Kidney capillary endothelial cell (primary cell): ENCODE measurements around the gene MAN1B1.
"Not testable (repeated sequence)": the region's sequence is repeated elsewhere in the genome, so short reads cannot be mapped to it uniquely, and the experiment has no call there.

Experiments
- DNase-seq: peaks from one replicate; pipeline ENCODE4 v3.0.0-alpha.2; 2018; ENCODE audit warnings: low spot score

The MAN1B1 gene

DNA sequence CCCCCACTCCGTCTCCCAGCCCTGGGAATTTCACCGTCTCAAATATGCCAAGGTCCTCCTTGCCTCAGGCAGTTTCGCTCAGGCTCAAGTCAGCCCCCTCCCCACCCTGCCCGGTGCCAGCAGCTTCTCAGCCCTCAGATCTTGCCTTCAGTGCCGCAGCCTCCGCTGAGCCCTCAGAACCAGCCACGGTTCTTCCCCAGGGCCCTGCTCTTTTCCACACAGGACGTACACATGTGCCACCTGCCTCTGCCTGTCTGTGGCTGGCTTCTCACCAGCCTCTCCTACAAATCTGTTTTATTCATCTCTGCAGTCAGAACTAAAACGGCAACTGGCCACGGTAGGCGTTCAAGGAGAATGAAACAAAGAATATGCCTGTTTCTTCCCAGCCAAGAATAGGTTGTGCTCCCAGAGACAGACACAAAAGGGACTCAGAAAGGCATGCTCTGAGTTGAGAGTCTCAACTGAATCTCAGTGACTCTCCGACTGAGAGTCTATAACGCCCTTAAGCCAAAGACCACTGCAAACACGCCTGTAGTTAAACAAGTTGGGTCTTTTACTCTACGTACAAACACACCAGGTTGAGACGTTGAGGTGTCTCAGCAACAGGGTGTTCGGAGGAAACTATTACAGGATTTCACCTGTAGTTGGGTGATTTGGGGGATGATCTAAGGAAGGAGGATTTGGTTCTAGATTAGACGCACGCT, 41.5 kb downstream of the MAN1B1 start:
- DNase-seq = no peak

DNA sequence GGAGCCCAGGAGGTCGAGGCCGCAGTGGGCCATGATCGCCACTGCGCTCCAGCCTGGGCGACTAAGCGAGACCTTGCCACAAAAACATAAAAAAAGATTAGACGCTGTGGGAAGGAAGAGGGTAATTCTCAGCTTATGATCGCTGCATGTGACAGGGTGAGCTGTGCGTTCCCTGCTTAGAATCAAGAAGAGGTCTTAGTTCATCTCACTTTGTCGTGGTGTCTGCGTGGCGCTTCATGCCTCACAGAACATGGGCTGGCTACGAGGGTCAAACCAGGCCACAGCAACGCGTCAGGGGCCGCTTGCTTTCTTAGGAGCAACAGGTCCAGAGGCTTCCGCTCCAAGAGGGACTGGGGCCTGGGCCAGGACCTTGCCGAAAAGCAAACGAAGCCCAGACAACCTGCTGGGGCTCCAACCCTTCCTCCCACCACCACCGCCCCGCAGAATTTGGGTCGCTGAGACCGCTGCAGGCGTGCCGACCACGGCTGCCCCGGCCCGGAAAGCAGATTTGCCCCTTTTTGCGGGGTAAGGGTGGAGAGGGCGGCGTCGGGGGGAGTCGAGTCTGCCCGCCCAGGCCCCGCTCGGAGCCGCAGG, 42.2 kb downstream of the MAN1B1 start:
- no peak for DNase-seq

- DNase-seq = peak; percentile 83
These were observed 42.8 kb downstream of the MAN1B1 start for GRCh38 chr9:137129456-137130175.

DNA sequence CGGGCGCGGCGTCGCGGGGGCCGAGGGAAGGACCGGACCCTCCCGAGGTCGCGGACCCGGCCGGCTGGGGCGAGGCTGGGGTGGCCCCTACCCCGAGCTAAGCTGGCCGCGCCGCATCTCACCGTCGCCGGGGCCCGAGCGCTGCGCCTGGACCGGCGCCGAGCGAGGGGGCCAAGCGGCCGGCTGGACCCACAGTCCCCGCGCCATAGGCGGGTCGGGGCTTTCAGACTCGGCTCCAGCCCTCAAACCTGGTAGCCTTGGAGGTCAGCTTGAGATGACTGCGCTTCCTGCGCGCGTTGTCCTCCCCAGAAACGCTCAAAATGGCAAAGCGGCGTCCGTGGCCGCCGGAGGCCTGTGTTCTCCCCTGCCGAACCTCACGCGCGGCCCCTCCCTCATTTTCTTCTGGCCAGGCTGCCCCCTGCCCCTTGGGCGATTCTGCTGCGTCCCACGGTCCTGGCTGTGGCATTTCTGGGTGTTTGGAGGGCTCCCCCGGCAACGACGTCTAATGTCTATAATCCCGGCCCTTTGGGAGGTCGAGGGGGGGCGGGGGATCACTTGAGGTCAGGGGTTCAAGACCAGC, 43.5 kb downstream of the MAN1B1 start:
- DNase-seq = no peak

DNA sequence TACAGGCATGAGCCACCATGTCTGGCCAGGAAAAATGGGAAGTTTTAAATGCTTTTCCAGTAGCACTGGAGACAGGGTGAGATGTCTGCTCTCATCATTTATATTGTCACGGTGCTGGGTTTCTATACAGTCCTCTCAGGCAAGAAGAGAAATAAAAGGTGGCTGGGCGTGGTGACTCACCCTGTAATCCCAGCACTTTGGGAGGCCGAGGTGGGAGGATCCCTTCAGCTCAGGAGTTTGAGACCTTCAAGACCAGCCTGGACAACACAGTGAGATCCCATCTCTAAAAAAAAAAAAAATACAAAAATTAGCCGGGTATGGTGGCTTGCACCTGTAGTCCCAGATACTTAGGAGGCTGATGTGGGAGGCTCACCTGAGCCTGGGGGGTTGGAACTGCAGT, 47.4 kb downstream of the MAN1B1 start:
- DNase-seq = no peak

- DNase-seq = not testable (repeated sequence)
These were observed 48.4 kb downstream of the MAN1B1 start for GRCh38 chr9:137135154-137135553.

GRCh38 chr9:137136261-137136880, 49.6 kb downstream of the MAN1B1 start:
- no peak for DNase-seq

DNA sequence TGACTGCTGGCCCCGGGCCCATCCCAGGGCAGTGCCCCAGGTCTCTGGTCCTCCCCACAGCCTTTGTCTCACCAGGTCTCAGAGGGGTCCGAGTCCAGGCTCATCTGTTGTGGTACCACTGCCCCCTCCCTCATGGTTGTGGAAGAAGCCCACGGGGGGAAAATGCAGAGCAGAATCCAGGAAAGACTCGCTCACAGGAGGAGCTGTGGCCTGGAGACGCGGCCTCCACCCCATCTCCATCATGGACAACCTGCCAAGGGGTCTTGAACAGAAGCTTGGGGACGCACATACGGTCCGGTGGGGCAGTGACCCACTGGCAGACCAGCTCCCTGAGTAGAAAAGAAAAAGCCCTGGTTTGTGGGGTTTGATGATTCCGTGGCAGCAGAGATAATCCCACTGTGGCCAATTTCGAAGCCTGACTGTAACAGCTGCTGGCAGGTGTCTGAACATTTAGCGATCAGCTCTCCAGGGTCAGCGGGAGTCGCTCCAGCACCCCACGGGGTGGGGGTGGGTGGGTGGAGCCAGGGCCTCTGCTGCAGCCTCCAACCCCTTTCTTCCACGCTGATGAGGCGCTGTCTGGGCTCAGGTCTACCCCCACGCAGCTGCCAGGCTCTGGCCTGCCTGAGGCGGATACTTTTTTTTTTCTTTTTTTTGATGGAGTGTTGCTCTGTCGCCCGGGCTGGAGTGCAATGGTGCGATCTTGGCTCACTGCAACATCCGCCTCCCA, 50.3 kb downstream of the MAN1B1 start:
- no peak for DNase-seq

DNA sequence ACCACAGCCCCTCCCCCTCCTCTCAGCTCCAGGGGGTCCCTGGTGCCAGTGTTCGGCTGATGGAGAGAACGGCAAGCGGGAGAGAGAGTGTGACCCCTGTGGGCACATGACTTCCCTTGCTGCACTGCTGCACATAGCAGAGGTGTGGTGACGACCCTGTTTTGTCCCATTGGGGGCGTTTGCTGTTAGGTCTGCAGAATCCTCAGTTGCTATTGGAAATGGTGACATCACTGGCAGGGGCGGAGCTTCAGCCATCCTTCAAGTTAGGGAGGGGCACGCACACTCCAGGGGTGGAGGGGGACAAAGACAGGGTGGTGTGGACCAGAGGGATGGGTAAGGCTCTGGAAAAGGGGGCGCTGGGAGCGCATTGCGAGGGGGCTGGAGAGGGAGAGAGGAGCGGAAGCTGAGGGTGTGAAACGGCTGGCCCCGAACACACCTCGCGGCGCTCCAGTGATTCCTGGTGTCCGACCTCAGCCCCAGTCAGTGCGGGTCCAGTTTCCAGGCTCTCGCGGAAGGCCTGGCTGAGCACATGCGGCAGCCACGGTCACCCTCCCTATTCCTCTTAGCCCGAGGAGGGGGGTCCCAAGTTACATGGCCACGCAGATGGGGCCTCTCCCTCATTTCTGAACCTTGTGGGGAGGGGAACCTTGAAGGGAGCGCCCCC, 51.4 kb downstream of the MAN1B1 start:
- no peak for DNase-seq

DNA sequence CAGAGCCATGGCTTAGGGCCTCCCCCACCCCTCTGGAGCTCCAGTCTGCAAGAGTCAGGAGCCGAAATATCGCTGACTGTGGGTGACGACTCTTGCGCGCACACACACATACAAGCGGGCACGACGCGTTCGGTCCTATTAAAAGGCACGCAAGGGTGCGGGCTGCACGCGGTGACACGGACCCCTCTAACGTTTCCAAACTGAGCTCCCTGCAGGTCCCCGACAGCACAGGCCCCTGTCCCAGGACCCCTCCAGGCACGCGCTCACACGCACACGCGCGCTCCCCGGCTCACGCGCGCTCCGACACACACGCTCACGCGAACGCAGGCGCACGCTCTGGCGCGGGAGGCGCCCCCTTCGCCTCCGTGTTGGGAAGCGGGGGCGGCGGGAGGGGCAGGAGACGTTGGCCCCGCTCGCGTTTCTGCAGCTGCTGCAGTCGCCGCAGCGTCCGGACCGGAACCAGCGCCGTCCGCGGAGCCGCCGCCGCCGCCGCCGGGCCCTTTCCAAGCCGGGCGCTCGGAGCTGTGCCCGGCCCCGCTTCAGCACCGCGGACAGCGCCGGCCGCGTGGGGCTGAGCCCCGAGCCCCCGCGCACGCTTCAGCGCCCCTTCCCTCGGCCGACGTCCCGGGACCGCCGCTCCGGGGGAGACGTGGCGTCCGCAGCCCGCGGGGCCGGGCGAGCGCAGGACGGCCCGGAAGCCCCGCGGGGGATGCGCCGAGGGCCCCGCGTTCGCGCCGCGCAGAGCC, 52.1 kb downstream of the MAN1B1 start, which contains the start of gene GRIN1:
Gene GRIN1 (plus strand): TSS at position 433 of the 746 bp plus-strand sequence. CDS start 333 bp downstream, outside the sequence.
- DNase-seq = no peak

- no peak for DNase-seq
These were observed 52.8 kb downstream of the MAN1B1 start for GRCh38 chr9:137139468-137140150.

GRCh38 chr9:137140151-137141012, 53.6 kb downstream of the MAN1B1 start:
- no peak for DNase-seq

- DNase-seq = no peak
These were observed 54.4 kb downstream of the MAN1B1 start for GRCh38 chr9:137141050-137141810.

- DNase-seq = no peak
These were observed 55.5 kb downstream of the MAN1B1 start for GRCh38 chr9:137141976-137142936.

DNA sequence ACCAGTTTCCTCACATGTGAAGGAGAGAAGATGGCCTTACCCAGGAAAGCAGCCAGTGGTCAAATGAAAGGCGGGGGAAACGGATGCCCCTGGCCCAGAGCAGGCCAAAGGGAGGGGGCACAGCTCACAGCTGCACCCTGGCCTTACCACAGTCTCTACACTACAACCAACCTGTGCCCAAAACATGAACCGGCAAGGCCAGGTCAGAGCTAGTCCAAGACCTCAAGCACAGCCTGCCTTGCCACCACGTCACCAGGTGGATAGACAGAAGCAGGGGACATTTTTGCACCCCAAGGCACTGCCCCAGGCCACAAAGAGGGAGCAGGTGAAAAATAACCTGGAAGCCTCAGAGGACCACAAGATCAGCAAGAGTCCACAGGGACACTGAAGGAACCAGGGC, 56.7 kb downstream of the MAN1B1 start:
- no peak for DNase-seq

- no peak for DNase-seq
These were observed 59.1 kb downstream of the MAN1B1 start for GRCh38 chr9:137145731-137146526.
